ENCODE data around the gene TNRC6A.

- TF ChIP-seq, protein P1, sequence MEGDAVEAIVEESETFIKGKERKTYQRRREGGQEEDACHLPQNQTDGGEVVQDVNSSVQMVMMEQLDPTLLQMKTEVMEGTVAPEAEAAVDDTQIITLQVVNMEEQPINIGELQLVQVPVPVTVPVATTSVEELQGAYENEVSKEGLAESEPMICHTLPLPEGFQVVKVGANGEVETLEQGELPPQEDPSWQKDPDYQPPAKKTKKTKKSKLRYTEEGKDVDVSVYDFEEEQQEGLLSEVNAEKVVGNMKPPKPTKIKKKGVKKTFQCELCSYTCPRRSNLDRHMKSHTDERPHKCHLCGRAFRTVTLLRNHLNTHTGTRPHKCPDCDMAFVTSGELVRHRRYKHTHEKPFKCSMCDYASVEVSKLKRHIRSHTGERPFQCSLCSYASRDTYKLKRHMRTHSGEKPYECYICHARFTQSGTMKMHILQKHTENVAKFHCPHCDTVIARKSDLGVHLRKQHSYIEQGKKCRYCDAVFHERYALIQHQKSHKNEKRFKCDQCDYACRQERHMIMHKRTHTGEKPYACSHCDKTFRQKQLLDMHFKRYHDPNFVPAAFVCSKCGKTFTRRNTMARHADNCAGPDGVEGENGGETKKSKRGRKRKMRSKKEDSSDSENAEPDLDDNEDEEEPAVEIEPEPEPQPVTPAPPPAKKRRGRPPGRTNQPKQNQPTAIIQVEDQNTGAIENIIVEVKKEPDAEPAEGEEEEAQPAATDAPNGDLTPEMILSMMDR (IDR thresholded peaks at IDR 0.05; ENCODE audit: insufficient read depth, low read length, poor library complexity, severe bottlenecking): no peak
- no peak for TF ChIP-seq EZH2phosphoT487 (conservative IDR thresholded peaks at IDR 0.05; ENCODE audit: low read length)
Measured at GRCh38 chr16:24850289-24850938, 121.0 kb downstream of the TNRC6A start.

Measured in SU-DHL-6 (cell line).